Ovary (tissue), 3 donors: Measurements from ENCODE around the gene HES4.

ENCODE experiments used
- CTCF ChIP-seq, 3 donors: fragments of 450-650 bp in 2 of 3; fragments of 200-600 bp in 1 of 3; IDR thresholded peaks; one replicate each; pipeline versions ENCODE4 v1.5.1 to v1.8.0; 2016 to 2022; ENCODE audit warnings: antibody characterized with exemption in 3 of 3, mild to moderate bottlenecking in 1 of 3
- EP300 ChIP-seq: sonication (generic); formaldehyde crosslinking; IDR thresholded peaks from one replicate; pipeline ENCODE4 v1.6.1; 2017; ENCODE audit warnings: antibody characterized with exemption
- POLR2A ChIP-seq: fragments of 450-650 bp; IDR thresholded peaks from one replicate; pipeline ENCODE4 v1.6.1; 2017; ENCODE audit warnings: antibody characterized with exemption, mild to moderate bottlenecking, moderate library complexity
- donor health status: DM: no; HTN: no; CAD: no.

GRCh38 chr1:951364-951763 is 48.5 kb downstream of the HES4 start:
- no peak for TF ChIP-seq CTCF (IDR thresholded peaks at IDR 0.05)
- no peak for TF ChIP-seq EP300
- no peak for TF ChIP-seq POLR2A
